SU-DHL-6 (cell line): ENCODE results near the gene MED27.

Experiments used
- CTCF ChIP-seq: fragments of 200-600 bp; sonication (generic); IDR thresholded peaks from one replicate; pipeline ENCODE4 v1.5.1; 2017; ENCODE audit warnings: antibody characterized with exemption, mild to moderate bottlenecking, low read length, moderate library complexity; ENCODE audit not compliant: insufficient read depth, poor library complexity, severe bottlenecking
- EZH2phosphoT487 ChIP-seq: fragments of 200-600 bp; sonication (generic), shearing (Covaris generic); conservative IDR thresholded peaks from 2 replicates; pipeline ENCODE4 v1.6.1; 2018; ENCODE audit warnings: mild to moderate bottlenecking, antibody characterized with exemption, low read length, moderate library complexity, mixed read lengths

- TF ChIP-seq CTCF = no peak
- TF ChIP-seq EZH2phosphoT487 = no peak
Observed at GRCh38 chr9:131865446-131866195, 214.0 kb downstream of the MED27 start.
